CD4-positive, alpha-beta T cell treated with Interleukin-6 for 4 hours (primary cell): ENCODE results near the gene AMZ1.
"Not testable (repeated sequence)": the region's sequence is repeated elsewhere in the genome, so short reads cannot be mapped to it uniquely, and the experiment has no call there.

Experiments
- DNase-seq: peaks from one replicate; pipeline ENCODE4 v3.0.0-alpha.2; 2020; ENCODE audit warnings: mixed read lengths

The AMZ1 gene

DNA sequence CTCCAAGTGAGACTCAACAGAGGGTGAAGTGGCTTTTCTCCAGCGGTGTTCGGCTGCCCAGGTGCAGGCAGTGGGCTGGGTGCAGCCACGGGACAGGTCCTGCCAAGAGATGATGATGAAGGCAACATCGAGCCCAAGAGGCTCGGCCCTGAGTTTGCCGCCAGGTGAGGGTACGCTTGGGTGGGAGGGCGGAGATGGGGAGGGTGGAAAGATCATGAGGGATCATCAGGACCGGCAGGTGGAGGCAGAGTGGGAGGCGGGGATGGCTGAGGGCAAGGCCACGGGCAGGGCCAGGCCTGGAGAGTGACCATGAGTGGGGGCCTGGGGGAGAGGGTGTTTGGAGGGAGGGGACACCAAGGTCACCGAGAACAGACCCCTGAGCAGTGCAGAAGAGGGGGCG lies 17.8 kb upstream of the AMZ1 start:
- no peak for DNase-seq

DNA sequence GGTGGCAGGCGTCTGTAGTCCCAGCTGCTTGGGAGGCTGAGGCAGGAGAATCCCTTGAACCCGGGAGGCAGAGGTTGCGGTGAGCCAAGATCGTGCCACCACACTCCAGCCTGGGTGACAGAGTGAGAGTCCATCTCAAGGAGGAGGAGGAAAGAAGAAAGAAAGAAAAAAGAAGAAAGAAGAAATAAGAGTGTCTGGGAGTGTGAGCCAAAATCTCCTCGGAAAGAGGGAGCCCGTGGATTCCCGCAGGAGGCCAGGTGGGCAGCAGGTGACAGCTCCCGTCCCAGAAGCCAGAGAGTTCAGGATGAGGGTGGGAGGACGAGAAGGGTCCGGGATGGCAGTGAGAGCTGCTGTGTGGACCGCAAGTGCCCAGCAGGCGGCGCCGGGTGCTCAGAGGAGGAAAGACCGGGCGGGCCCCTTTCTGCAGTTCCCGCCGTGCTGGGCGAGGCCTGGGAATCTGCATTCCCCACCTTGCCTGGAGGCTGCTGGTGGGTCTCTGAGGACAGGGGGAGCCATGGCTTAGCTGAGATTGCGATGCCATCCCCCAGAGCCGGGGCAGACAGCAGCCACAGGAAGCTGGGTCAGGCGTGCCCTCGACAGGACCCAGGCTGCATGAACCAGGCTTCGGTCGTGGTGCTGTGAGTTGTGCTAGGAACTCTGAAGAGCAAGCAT lies 17.1 kb upstream of the AMZ1 start:
- DNase-seq: peak; percentile 81

DNA sequence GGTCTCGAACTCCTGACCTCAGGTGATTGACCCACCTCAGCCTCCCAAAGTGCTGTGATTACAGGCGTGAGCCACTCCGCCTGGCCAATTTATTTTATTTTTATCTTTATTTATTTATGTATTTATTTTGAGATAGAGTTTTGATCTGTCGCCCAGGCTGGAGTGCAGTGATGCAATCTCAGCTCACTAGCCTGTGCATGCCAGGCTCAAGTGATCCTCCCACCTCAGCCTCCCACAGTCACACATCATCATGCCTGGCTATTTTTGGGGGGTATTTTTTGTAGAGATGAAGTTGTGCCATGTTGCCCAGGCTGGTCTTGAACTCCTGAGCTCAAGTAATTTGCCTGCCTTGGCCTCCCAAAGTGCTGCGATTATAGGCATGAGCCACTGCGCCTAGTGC lies 14.8 kb upstream of the AMZ1 start:
- DNase-seq: not testable (repeated sequence)

DNA sequence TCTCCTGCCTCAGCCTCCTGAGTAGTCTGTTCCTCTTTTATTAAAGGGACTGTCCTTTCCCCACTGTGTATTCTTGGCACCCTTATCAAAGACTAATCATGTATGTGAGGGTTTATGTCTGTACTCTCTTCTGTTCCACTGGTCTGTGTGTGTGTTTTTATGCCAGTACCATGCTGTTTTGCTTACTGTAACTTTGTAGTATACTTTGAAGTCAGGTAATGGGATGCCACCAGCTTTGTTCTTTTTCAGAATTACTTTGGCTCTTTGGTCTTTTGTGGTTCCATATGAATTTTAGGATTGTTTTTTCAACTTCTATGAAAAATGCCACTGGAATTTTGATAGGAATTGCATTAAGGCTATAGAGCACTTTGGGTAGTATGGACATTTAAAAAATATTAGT lies 14.1 kb upstream of the AMZ1 start:
- DNase-seq: no peak

DNA sequence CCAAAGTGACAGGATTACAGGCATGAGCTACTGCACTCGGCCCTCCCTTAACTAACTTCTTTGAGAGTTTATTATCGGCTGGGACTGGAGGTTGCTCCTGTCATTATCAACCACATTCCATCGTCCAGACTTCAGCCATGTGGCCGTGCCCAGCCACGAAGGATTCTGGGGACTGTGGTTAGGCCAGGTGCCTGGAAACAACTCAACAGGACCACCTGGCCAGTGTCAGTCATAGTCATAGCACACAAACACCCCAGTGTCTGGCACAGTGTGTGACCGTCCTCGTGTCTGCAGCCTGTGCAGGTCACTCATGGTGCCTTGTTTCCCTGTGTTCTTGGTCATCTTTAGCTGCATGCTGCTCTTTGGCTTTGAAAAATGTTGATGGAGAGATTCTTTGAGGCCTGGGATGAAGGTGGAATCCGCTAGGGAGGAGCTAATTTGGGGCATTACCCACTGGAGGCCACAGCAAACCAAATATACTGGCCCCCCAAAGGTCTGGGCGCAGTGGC lies 12.7 kb upstream of the AMZ1 start:
- DNase-seq: no peak

DNA sequence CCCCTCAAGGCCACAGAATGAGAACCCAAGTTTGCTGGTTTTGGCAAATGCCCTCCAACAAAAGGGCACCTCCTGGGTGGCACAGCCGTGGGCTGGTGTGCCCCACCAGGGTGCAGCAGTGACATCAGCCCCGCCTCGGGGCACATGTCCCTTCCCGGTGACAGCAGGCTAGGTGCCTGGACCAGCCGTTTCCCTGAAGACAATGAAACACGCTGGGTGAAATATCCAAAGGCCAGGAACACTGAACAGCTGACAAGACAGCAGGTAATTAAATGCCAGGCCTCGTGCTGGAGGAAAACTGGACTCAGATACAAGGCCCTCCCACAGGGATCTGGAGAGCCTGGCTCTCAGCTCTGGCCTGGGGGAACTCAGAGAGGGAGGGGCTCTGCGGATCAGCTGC lies 11.4 kb upstream of the AMZ1 start:
- DNase-seq: not testable (repeated sequence)

DNA sequence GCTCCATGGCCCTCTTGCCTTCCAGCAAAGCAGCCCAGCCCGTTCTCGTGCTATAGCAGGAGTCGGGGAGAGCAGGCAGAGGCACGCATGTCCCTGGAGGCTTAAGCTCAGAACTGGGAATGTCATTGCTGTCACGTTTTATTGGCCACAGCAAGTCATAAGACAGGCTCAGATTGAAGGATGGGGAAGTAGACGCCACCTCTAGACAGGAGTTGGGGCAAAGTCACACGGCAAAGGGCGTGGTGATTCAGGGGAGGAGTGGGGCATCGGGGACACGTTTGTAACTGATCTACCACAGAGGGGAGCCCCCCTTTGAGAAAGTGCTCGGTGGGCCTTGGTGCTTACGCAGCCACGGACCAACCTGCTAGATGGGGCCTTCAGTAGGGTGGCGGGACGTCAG lies 9.5 kb upstream of the AMZ1 start:
- not testable (repeated sequence) for DNase-seq

DNA sequence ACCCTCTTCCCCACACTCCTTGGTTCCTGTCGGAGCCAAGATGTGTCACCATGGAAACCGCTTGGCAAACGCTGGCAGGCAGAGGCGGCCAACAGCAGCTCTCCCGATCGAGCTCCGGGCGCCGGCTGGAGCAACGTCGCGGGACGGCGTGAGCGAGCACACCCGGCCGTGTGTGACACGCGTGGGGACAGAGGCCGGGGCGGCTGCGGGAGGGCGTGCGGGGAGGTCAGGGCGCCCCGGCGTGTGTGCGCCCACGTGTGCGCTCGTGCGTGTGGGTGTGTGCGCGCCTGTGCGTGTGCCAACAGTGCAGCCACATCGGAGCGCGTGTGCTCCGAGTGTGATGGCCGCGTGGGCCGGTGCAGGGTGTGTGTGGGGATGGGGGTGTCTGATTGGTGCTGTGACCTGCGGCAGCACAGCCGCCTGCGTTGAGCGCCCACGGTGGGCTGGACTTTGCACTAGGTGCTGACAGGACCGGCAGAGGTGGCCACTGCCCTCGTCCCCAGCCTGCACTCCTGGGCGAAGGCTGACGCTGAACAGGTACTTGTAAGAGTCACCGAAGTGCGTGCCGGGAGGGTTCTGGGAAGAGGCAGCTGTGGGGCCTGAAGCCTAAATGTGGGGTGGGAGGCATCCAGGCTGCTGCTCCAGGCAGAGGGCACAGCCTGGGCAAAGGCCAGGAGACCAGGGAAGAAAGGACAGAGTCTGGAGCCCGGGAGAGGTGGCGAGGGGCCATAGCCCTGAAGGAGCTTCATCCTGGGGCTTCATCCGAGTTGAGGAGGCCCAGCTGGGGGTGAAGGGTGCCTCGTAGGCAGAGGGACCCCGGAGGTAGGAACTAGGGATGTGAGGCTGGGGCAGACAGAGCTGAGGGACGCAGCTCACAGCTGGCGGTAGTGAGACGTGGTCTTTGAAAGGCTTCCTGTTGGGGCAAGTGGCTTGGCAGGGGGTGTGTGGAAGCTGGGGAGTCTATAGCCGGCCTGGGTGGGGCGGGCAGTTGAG lies 8.6 kb upstream of the AMZ1 start:
- not testable (repeated sequence) for DNase-seq

DNA sequence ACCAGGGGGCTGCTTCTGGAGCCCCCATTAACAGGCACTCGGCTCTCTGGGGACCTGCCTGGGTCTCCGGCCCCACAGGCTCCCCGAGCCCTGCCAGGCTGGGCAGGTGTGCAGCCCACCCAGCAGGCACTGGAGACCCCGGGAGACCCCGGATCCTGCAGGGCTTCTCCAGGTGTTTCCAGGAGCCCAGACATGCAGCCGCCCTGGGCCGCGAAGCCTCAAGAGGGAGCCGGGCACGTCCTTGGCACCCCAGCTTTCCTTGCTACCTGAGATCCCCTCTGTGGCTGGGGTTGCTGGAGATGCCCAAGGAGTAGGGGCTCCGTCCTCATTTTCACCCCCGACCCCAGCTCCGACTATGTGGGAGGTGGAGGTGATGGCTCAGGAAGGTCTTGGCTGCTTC lies 7.7 kb upstream of the AMZ1 start:
- DNase-seq: no peak

DNA sequence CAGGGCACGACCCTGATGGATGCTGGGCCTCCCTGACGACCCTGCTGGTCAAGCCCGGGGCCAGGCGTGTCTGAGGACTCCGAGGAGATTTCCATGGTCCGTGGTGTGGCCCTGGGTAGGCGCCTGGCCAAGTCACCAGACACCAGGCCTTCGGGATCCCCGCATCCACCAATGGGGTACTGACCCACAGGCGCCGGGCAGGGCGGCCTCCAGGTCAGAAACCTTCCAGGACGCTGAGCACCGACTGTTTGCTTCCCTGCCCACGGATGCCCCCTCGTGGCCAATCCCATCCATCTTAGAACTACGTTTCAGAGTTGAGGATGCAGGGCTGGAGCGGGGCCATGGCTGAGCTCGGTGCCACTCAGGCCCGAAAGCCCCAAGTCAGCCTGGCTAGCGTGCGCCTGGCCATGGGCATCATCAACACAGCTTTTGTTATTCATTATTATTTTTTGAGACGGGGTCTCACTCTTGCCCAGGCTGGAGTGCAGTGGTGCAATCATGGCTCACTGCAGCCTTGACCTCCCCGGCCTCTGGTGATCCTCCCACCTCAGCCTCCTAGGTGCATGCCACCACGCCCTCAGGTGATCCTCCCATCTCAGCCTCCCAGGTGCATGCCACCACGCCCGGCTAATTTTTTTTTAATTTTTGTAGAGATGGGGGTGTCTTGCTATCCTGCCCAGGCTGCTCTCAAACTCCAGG lies 7.1 kb upstream of the AMZ1 start:
- peak; percentile 72 for DNase-seq

DNA sequence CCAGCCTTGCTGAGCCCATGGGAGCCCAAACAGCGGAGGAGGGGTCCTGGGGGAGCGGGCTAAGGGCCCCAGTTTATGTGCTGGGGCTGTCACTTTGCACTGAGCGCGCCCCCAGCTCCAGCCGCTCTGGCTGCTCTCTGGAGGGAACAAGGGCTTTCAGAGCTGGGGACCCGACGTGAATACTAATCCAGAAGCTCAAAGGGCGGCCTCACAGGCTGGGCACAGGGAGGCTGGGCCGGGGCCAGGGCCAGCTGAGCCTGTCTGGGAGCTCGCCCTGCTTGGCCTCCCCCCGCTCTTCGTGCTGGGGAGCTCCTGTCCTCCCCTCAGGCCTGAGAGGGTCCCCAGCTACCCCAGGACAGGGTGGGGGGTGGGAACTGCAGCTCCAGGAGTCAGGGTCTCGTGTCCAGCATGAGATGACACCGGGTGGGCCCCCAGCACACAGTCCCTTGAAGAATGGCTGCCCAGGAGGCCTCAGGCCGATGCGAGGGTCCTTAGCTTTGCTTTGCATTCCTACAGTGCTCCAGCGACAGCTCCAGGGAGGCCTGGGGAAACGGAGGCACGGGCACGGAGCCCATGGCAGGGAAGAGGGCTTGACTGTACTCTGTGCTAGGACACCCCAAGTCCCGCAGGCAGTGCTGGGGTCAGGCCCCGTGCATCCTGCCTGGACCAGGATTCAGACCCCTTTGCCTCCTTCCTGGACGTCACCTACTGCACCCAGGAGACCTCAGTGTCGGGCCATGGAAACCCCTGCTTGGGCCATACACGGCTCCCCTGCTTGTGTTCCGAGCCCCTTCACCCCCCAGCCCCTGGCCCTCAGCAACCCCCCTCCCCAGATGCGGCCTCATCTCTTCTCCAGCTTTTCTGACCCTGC lies 5.8 kb upstream of the AMZ1 start:
- no peak for DNase-seq

DNA sequence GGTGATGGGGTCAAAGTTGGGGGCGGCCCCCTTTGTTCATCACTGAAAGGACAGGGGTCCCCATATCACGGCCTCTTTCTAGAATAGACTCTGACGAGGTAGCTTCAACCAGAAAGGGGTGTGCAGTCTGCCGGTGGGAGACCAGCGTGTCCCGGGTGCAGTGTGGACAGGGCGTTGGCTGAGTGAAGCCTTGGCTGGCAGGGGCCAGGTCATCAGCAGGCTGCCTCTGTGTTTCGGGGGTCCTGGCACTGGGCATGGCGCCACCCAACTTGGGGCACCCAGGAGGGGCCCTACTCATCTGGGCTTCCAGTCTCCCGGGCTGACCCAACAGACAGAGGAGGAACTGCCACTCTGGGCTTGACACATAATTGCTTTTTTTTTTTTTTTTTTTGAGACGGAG lies 3.5 kb upstream of the AMZ1 start:
- DNase-seq: no peak

DNA sequence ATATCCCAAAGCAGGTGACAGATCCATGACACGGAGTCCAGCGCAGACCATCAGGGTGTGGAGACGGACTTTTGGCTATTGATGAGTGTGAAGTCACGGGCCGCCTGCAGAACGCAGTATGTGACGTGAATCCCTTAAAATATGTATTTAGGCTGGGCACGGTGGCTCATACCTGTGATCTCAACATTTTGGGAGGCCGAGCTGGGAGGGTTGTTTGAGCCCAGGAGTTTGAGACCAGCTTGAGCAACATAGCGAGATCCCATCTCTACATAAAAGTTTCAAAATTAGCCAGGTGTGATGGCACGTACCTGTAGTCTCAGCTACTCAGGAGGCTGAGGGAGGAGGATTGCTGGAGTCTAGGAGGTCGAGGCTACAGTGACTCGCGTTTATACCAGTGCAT lies 1.9 kb upstream of the AMZ1 start:
- DNase-seq: no peak

DNA sequence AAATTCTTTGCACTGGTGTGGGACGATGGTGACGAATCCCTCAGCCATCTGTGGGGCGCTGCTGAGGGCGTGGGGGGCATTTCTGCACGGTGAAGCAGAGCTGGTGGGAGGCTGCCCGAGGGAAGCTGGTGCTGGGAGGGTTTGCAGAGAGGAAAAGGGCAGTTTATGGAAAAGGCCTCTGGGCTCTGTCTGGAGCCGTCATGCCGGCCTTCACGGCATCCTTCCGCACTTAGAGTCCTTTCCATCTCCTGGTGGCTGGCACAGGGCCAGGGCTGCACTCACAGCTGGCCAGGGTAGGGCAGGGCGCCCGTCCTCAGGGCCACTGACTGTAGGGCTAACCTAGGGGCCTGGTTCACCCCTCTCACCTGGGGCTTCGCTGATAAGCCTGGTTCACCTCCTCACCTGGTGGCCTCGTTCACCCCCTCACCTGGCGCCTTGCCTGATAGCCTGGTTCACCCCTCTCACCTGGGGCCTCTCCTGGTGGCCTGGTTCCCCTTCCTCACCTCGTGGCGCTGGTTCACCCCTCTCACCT lies 598 bp upstream of the AMZ1 start:
- DNase-seq: no peak

DNA sequence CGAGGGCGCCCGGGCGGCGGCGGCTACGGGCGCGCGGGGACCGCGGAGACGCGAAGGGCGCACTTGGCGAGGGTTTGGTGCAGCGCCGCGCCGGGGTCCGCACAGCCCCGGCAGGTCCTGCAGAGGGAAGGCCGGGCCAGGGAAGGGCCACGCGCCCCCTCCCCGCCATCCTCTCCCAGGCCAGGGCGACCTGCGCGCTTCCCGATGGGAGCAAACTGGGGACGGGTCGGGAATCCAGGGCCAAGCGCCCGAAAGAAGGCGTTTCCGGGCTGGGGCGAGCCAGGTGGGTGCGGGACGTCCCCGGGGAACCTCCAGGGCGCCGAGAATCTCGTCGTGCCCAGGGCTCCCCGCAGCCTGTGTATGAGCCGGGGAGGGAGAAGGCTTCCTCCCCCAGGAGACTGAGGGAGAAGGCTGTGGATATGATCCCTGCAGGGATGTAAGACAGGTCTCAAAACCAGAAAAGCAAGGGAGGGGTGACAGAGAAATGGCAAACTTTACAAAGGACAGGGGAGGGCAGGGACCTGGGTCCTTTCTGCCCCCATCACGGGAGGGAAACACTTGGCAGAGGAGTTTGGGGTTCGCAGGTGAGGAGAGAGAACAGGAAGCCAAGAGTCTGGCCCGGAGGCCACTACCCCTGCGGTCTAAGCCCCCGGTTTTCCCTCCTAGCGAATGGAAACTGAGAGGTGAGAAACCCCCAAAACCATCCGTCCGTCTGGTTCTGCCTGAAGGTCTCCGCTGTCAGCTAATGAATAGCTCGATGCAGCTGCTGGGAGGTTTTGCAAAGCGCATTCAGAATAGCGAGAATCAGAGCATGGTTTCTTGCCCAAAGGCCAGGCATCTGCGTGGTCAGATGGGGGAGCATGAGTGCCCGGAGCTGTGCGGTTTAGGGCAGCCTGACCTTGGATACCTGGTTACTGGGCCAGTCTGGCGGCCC lies 674 bp downstream of the AMZ1 start:
- no peak for DNase-seq

DNA sequence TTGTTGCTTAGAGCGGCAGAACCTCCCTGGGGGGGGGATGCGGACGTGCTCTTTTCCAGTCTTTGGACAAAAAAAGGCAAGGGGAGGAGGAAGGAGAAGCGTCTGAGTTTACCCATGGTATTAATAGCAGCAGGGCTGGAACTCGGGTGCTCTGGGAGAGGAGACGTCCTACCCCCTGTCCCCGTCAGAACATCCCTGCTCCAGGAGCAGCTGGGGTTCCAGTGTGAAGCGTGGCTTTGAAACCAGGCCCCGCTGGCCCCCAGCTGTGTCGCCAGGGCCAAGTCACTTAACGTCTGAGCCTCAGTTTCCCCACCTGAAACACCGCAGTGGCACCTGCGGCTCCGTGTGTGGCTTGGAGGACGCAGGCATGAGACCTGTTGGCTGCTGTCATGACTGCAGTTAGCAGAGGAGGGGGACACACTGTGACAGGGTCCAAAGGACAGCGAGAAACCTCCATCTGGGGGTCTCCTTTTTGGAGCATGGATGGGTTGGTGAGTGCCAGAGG lies 1.4 kb downstream of the AMZ1 start:
- DNase-seq: no peak

DNA sequence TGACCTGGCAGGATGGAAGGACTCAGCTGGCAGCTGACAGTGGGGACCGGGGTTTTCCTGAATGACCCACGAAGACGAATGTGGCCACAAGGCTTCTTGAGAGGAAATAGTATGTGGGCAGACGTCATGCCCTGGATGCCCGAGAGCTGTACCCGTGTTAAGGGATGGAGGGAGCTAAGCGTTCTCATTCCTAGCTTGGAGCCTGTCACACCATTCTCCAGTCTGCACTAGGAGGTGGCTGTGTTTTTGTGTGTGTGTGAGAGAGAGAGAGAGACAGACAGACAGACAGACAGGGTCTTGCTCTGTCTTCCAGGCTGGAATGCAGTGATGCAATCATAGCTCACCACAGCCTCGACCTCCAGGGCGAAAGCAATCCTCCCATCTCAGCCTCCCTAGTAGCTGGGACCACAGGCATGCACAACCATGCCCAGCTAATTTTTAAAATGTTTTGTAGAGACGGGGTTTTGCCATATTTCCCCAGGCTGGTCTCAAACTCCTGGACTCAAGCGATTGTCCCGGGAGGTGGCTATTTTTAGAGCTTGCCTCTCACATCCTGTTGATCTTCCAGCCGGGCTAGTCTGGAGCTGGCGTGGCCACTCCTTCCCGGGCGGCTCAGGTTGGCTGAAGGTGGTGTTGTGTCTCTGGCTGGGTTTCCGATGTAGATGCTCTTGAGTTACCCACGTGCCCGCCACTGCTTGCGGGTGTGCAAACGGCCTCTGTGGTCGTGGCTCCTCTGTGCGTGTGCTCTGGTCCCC lies 2.1 kb downstream of the AMZ1 start:
- no peak for DNase-seq

DNA sequence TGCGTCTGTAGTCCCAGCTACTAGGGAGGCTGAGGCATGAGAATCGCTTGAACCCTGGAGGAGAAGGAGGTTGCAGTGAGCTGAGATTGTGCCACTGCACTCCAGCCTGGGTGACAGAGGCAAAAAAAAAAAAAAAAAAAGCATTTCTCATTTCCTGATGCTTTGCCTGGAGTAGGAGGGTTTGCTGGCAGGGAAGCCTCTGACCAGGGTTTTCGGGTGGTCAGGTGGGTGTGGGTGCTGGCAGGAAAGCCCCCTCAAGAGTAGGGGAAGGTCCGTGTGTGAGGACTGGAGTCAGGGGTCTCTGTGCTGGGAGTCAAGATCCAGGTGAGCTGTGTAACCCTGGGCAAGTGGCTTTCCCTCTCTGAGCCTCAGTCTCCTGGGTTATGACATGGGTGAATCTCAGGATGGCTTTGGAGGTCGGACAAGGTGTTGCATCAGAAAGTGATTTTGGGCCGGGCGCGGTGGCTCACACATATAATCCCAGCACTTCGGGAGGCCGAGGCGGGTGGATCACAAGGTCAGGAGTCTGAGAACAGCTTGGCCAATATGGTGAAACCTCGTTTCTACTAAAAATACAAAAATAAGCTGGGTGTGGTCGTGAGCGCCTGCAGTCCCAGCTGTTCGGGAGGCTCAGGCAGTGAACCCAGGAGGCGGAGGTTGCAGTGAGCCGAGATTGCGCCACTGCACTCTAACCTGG lies 3.2 kb downstream of the AMZ1 start:
- DNase-seq: no peak

DNA sequence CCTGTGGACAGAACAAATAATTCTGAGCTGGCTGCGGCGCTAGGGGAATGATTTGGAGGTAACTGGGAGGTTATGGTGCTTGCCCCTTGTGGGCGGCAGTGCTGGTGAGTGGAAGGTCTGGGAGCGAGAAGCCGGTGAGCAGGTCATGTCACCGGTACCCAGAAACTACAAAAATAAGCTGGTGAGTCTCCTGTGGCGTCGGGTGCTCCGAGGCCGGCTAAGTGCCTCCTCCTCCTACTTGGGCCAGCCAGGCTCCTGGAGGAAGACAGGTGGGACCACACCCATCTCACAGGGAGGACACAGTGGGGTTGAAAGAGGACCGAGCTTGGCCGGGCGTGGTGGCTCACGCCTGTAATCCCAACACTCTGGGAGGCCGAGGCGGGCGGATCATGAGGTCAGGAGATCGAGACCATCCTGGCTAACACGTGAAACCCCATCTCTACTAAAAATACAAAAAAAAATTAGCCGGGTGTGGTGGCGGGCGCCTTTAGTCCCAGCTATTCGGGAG lies 4.0 kb downstream of the AMZ1 start:
- not testable (repeated sequence) for DNase-seq
